Limb (tissue), 2 donors: ENCODE measurements around the gene GPC3.

Experiments
- DNase-seq, 2 donors: peaks; one replicate each; pipeline ENCODE4 v3.0.0-alpha.2; 2016; ENCODE audit errors: extremely low spot score in 2 of 2

GPC3 gene

DNA sequence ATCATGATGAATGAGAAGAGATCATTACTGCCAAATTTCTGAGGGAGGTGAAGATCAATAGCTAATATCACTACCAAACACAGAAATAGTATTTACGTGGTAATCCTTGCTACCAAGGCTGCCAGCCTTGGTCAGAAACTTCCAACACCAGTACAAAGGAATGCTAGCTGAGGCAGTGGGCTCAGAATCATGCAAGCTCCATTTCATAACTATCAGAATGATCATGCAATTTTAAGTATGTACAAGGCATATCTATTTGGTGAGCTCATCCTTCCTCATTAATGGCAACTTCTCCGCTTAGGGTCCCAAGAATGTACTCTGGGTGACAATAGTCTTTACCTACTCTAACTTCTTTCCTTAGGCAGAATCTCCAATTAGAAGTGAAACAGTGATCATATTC, 135.0 kb downstream of the GPC3 start:
- no peak for DNase-seq

DNA sequence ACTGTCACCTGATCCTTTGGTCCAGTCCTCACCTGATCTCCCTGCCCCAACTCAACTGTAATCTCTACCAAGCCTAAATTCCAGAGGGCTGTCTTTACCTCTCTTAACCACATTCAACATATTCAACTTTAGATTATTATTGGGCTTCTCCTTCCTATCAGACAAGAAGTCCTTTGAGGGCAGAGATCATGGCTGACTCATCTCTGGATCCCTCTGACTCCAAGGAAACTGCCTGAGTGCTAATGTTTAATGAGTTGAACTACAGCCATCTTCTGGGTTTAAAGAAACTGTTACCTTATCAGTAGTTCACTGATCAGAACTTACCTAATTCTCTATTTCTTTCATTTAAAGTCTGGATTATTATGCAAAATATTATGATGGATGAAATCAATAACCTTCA, 135.7 kb downstream of the GPC3 start:
- no peak for DNase-seq

DNA sequence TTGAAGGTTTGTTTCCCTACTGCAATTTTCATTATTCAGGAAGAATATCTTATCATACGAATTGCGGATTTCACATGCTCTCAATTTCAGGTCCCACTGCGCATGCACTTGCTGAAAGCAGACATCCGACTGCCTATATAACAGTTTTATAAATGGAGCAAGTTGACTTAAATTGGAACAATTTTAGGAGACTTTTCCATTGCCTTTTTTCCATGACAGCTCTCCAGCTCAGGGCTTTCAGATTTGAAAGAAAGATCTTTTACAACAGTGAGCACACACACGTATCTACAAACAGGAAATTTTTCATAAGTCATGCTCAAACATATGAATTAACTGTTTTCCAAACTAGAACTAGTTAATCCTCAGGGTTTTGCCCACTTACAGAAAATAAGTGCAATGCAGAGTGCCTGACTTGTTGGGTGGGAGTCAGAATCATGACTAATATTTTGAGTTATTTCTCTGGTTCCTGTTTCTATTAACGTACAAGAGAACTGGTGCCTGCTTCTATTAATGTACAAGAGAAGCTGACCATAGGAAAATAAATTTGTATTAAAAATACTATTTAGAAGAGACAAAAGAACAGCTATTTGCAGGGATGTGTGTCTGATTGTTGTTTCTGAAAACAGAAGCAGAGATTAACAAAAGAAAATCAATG, 137.9 kb downstream of the GPC3 start:
- DNase-seq = no peak

DNA sequence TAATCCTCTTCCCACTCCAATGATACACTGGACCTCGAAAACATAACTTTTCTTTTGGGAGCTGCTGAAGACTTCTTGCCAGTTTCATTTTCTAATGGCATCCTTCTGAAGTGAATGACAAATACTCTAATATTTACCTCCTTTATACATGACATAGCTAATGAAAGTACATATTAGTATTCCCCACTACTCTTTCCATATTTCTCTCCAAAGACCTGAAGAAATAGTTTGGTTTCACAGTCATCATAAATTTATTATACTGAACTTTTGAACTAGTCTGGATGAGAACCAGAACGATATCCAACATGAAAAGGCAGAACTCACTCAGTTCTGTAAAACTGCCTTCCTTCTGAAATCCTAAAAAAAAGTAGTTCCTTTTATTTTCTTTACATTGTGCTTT, 139.1 kb downstream of the GPC3 start:
- DNase-seq = no peak

DNA sequence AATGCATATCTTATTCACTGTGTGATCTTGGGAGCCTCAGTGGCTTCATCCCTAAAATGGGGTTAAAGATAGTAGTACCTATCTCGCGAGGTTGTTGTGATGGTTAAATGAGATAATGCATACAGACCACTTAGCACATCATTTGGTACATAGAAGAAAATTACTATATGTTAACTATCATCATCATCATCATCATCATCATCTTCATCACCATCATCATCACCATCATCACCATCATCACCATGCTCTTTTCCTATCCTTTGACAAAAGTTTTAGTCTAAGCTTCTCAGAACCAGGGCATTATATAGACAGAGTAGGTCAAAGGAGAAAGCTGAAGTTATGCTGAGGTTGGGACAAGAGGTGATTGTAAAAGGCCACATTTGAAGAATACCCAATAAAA, 145.0 kb downstream of the GPC3 start:
- no peak for DNase-seq

DNA sequence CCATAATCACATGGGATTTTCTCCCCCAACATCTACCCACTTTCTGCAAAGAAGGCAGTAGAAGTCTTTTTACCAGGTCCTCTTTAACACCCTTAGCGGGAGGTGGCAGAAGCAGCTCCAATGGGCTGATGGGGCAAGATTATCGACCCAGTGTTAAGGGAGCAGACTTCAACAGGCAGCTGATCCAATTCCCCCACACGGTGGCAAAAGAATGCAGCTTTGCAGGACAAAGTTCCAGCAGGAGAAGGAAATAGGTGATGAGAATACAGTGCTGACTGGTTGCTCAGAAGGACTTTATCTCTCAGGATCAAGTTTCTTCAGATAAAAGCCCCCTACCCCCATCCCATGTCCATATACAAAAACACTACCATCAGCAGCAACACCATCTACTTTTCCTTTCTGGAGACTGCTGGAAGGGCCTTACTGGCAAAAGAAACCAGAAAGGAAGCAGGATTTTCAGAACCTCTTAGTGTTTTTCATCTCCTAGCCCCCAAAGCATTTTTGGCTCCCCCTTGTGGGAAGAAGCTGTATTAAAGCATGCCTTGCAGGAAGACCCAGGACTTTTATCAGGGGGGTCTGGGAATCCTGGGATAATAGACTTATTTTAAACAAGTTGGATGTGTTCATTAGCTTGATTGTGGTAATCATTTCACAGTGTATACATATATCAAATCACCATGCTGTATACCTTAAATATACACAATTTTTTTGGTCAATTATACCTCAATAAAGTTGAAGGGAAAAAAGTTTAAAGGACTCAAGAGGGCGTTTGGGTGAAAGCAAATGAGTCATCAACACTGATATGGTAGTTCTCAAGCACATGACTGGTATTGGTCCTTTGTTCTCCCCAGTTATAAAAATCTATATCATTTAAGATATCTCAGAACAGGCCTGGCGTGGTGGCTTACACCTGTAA, 146.4 kb downstream of the GPC3 start:
- peak in 1 of 2 donors; percentile 29 for DNase-seq

DNA sequence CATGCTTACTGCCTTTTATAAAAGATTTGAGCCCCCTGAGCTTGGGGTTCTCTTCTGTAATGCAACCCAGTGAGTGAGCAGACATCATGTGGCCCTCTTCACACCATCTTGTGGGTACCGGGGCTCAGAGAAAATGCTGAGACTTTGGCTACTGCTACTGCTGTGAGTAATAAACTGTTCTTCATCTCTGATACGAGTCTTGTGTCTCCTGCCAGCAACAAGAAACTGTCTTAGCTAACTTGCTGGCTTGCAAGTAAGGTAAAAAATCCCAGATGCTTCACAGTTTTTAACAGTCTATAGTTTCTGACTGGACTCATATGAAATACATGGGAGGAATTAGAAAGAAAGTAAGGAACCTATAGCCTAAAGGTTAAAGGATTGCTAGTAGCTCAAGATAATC, 148.3 kb downstream of the GPC3 start:
- no peak for DNase-seq

DNA sequence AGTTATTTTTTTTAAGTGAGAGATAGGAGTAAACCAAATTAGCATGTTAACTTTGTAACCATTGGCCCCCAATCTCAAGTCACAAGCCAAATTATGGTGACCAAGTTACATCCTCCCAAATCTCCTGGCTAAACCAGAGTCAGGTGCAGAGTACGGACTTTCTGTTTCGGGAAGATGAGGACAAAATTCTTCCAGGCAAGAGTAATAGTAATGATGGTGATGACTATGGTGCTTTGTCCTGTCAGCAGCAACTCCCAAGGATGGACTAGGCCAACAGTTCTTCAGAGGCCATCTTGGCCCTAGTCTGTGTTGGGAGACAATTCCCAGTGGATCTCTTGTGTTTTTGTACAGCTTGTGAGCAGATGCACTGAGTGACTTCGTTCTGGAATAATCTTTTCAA, 148.8 kb downstream of the GPC3 start:
- no peak for DNase-seq

DNA sequence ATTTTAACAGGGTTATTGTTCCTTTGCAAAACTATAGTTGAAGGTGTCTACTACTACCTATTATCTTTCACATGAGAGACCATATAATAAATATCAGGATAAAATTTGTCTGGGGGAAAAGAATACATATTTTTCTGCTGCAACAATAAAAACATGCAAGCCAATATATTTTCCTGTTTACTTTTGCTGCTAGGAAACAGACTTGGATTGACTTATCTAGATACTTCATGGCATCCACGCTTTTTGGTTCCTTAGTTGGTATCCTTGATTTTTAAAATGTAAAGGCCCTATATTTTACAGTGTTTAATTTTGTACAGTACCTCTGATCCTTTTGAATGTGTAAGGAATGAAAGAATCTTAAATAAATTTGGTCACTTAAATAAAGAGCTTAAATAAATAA, 150.6 kb downstream of the GPC3 start:
- no peak for DNase-seq

DNA sequence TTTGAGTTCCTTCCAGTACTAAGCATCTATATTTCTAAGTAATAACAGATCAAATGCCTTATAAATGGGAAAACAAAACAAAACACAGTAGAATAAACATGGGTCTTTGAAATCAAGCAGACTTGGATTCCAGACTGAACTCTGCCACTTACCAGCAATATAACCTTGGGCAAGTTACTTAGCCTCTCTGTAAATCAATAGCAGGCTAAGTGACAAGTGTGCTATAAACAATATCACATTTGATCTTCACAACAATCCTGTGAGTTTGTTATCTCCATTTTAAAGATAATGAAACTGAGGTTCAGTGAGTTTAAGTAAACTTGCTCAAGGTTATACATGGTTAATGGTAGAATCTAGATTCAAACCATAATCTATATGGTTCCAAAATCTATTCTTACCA, 165.8 kb downstream of the GPC3 start:
- no peak for DNase-seq

DNA sequence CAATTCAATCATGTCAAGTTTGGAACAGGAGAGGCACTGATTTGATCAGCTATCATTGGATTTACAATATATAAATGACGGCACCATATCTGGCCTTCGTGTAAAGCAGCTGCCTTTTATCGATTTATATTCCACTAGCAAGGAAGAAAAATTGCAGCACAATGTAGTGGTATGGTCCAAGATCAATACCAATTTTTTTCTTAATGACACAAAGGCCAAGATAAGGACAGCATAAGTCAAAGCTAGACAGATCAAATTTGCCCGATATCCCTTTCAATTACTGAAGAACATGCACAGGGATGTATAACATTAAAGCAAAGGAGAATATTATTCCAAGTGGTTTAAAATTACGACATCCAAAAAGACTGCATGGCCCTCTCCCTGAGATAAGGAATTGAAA, 167.4 kb downstream of the GPC3 start:
- DNase-seq = no peak

DNA sequence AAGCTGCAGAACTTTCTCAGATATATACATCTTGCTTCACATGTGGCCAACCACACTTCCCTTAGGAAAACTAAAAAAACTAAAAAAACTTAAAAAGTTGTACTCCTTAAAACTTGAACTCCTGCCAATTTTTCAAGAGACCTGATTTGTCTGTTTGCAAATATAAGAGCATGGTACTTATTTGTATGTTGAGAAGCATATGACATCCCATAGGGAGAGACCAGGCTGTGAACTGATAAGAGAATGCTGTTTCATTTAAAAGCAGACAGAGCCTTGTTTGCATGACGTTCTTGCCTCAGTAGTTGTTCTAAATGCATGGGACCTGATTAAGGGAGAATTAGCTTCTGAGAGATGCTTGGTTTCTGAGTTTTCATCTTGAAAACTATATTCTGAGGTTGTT, 169.9 kb downstream of the GPC3 start:
- DNase-seq = no peak

DNA sequence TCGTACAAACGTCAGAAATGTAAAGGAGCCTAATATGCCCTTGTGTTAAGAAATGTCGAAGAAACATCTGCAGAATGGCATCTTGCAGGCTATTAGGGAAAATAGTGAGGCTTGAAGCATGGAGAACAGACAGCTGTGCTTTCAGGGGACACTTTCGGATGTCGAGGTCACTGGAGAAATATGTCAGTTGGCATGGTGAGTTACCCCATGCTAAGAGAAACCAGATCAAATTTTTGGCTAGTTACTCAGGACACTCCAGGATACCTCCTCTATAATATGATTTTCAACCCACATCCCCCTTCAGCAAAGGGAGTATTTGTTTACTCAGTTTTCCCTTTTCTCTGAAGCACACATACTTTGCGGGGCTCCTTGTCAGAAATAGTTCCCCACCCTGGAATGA, 171.4 kb downstream of the GPC3 start:
- DNase-seq = no peak

DNA sequence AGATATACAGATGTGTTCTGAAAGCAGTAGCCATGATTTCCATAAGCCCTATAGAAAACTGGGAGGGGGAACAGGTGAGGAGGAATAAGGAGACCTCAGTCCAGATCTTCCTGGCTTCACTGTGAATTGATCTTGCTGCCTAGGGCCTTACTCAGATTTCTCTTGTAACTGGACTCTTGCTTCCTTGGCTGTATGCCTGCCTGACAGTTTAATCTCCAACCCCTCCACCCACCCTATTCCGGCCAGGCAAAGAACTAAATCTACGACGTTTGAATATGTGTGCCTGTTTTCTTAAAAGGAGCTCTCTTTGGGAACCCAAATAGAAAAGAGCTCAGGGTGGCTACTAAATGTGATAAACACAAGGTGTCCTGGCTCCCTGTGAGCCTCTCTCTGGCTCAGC, 173.0 kb downstream of the GPC3 start:
- DNase-seq = no peak

DNA sequence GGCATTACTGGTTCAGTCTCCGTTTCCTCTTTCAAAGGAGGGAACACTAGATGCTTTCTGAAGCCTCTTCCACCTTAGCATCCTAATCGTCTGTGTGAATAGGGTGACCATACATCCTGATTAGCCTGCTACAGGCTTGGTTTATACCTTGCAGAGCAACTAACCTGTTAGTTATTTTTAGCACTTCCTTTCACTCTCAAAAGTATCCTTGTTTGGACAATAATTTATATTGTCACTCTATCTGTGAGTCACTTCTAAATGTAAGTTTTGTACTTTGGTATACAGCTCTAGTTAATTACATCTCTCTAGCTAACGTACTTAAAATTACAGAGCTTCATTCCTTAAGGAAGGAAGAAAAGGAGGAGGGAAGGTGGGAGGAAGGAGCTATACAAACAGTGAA, 174.5 kb downstream of the GPC3 start:
- no peak for DNase-seq

DNA sequence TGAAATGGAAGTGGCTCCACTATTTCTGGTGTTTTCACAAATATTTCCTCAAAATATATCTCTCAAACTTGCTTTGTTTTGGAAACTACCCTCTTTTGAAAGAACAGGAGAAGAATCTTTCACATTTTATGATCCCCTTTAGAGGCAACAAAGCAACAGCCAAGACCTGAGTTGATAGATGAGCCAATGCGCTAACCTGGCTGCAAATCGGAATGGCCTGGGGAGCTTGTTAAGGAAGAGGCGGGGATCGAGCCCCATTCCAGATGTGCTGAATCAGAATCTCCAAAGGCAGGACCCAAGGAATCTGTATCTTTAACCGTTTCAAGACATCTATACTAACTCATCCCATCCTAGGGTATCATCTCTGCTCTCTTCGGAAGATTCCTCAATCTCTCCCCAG, 181.3 kb downstream of the GPC3 start:
- no peak for DNase-seq

DNA sequence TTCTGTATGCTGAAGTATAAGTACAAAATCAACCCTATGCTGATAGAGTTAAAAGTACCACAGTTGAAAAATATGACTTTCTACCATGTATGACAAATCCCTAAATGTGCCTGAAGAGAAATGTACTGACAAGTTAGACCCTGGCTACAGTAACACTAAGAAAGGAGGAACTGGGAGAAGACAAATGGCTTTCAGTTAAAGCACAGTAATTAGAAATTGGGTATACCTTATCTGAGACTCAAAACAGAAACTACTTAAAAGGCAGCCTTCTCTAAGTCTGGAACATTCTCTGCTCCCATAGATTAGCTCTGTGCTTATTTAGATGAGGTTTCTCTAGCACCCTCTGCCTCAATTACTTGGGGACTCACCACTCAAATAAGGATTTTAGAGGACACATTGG, 189.1 kb downstream of the GPC3 start:
- DNase-seq = no peak

DNA sequence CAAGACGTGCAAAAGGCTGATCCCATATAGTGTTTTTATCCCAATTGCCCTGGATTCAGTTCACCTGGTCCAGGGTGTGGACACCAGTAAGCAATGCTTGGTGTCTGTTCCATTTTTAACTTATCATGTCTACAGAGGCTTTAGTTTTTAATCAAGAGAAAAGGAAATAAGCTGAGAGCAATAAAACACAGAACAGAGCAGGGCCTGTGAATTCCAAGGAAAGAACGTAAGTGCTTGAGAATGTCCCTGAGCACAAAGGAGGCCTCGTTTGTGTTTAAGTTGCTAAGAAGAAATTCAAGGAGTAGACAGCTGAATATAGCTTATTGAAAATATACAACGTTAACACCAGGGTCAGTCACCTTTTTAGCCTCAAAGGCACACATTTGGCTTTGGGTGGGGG, 191.3 kb downstream of the GPC3 start:
- no peak for DNase-seq

DNA sequence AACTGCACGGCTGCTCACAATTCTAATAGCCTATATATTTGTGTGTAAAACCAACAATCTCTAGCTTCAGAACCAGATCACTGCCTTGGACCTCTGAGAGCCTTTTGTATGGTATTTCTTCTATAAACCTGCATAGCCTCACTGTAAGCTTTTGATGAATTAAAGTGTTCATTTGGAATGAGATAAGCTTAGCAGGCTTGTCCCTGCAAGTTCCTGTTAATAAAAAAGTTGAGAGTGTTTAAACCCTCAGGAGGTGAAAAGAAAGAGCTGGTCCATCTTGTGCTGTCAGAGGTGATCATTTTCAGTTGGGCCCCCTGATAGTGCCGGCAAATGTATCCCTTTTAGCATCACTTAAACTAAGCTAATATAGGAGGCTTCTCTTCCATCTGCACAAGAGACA, 191.8 kb downstream of the GPC3 start:
- no peak for DNase-seq

DNA sequence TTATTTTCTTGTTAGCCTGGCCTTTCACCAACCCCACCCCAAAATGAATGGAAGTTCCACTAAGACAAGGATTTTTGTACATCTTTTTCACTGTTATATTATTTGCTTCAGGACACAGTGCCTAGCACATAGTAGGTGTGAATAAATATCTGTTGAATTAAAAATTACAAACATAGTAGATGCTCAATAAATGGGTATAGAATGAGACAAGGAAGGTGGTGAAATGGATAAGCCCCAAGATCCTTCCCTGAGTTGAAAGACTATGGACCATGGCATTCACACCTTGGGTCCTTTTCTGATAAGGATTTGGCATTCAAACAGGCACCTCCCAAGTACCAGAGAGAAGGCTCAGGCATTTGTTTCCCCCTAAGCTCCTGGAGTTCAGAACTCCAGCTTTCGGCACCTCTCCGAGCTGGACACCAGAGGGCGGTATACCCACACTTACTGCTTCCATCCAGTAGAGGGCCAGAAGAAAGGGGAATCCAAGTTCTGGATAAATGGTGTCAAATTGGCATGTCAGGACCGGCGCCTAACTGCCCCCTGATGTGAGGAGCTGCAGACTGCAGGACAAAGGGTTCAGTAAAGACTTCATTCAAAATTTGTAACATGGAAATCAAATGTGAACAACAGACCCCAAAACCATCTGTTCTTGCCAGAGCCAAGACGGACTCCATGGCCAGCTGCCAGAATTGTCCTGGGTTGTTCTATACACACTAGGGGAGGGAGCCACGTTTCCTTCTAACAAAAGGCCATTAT, 193.0 kb downstream of the GPC3 start:
- peak; percentile 68 to 78 for DNase-seq

DNA sequence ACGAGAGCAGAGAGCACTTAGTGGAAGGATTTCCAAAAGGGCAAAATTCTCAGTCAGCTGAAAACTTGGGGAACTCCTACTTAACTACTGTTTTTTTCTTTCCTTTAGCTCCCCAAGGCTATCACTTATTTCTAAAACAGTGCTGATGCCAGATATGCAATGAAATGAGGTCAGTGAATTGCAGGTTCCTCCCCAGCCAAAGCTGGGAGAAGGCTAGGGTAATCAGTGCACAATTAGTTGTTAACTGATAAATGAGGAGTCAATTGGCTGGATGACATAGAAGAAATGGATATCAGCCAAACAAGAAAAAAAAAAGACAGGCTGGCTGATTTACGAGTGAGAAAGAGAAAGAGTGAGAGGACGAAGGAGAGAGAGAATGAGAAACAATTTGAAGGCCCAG, 195.6 kb downstream of the GPC3 start:
- DNase-seq = no peak

DNA sequence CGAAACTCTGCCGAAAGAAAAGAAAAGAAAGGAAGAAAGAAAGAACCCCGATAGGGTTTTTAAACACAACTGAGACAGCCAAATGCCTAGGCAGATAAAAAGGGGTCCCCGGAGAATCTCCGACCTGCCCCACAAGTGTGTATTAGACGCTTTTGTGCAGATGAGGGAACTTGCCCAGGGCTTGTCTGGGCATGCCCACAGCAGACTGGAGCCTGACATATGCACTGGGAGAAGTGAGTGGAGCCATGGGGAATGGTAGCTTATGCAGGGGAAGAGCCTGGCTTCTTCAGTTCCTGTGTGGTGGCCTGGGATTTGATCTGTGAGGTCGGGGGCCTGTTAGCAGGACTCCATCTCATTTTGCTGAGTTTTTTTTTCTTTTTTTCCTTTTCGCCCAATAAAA, 199.0 kb downstream of the GPC3 start:
- DNase-seq = no peak
